Breast epithelium (tissue), 4 donors: ENCODE measurements around the gene BDKRB2. TPM values are rescaled to one million over a fixed set of nuclear protein-coding genes. Genes with fewer than 3 reads are reported as not detected.

Experiments
- DNase-seq, 2 donors: peaks; one replicate each; pipeline ENCODE4 v3.0.0-alpha.2; 2019; ENCODE audit warnings: low spot score in 2 of 2
- H3K27ac ChIP-seq, 2 donors: fragments of 200-600 bp; sonication (generic) in 1 of 2; one replicate each; pipeline ENCODE4 v1.5.1; 2016 to 2019; ENCODE audit warnings: mild to moderate bottlenecking in 1 of 2
- H3K27me3 ChIP-seq, 2 donors: fragments of 200-600 bp; sonication (generic) in 1 of 2; one replicate each; pipeline versions ENCODE4 v1.5.1 to v1.6.0; 2017 to 2019; ENCODE audit warnings: control low read depth in 1 of 2, mild to moderate bottlenecking in 1 of 2
- H3K36me3 ChIP-seq: fragments of 200-600 bp; one replicate; pipeline ENCODE4 v1.5.1; 2019
- H3K4me1 ChIP-seq, 2 donors: fragments of 200-600 bp; sonication (generic); one replicate each; pipeline ENCODE4 v1.5.1; 2016 to 2019; ENCODE audit warnings: control low read depth in 1 of 2
- H3K4me3 ChIP-seq, 3 donors: fragments of 200-600 bp; sonication (generic); 1 replicate in 2 of 3; 2 replicates in 1 of 3; pipeline ENCODE4 v1.5.1; 2016 to 2019; ENCODE audit warnings: mild to moderate bottlenecking in 3 of 3, moderate library complexity in 2 of 3
- H3K9me3 ChIP-seq, 2 donors: fragments of 200-600 bp; sonication (generic) in 1 of 2; one replicate each; pipeline ENCODE4 v1.5.1; 2016 to 2019; ENCODE audit warnings: control low read depth in 1 of 2
- POLR2A ChIP-seq: fragments of 450-650 bp; IDR thresholded peaks from one replicate; pipeline ENCODE4 v1.6.1; 2016; ENCODE audit warnings: antibody characterized with exemption, mild to moderate bottlenecking, moderate library complexity
- POLR2AphosphoS5 ChIP-seq, 3 donors: sonication (generic); formaldehyde crosslinking; IDR thresholded peaks; one replicate each; pipeline ENCODE4 v1.6.1; 2017; ENCODE audit warnings: antibody characterized with exemption in 3 of 3
- intact Hi-C: fragments of 100-400 bp; cut with DNase I; formaldehyde crosslinking; loops from one replicate; pipeline ENCODE4 v1.15.1; 2023; ENCODE audit warnings: low total_unique reads
- total RNA-seq, 3 donors: library from RNA; depleted of rRNA; stranded (reverse); fragments of >200 nt; gene quantifications; one replicate each; pipeline ENCODE4 v1.1.0, GENCODE V29; 2016
- TF ChIP-seq, protein P1 (sequence below), 3 donors: fragments of 450-650 bp; IDR thresholded peaks; one replicate each; pipeline ENCODE4 v1.5.1; 2016 to 2017; ENCODE audit warnings: antibody characterized with exemption in 3 of 3, mild to moderate bottlenecking in 3 of 3, moderate library complexity in 3 of 3

The BDKRB2 gene
- total RNA-seq, 3 donors from 2014 or later = 1.1 to 5.6 (median 4.2) TPM

DNA sequence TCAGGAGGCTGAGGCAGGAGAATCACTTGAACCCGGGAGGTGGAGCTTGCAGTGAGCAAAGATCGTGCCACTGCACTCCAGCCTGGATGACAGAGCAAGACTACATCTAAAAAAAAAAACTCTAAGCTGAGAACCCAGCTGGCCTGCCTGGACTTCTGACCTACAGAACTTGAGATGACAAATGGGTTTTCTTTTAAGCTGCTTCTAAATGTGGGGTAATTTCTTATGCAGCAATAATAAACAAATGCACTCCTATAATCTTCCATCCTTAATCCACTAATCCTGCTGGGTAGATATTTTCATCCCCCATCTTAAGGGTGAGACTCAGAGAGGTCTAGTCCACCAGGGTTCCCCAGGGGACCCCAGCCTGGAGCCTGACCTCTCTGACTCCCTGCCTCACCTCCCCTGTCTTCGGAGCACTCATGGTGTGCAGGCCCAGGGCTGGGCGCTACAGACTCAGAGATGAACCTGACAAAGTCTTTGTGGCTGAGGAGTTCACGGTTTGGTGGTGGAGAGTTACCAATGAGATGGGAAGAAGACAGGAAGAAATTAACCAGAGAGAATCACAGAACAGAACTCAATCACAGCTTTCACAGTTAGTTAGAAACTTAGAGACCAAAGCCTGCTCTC, 39.7 kb upstream of the BDKRB2 start:
- no peak for DNase-seq
- no peaks in the 10 kb centered on the region for H3K4me1 ChIP-seq
- intact Hi-C loops = no loop called here
- H3K36me3 ChIP-seq = no peaks in the 10 kb centered on the region
- no peak for TF ChIP-seq POLR2A
- TF ChIP-seq, protein P1, sequence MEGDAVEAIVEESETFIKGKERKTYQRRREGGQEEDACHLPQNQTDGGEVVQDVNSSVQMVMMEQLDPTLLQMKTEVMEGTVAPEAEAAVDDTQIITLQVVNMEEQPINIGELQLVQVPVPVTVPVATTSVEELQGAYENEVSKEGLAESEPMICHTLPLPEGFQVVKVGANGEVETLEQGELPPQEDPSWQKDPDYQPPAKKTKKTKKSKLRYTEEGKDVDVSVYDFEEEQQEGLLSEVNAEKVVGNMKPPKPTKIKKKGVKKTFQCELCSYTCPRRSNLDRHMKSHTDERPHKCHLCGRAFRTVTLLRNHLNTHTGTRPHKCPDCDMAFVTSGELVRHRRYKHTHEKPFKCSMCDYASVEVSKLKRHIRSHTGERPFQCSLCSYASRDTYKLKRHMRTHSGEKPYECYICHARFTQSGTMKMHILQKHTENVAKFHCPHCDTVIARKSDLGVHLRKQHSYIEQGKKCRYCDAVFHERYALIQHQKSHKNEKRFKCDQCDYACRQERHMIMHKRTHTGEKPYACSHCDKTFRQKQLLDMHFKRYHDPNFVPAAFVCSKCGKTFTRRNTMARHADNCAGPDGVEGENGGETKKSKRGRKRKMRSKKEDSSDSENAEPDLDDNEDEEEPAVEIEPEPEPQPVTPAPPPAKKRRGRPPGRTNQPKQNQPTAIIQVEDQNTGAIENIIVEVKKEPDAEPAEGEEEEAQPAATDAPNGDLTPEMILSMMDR (IDR thresholded peaks at IDR 0.05) = no peak
- TF ChIP-seq POLR2AphosphoS5 (IDR thresholded peaks at IDR 0.05) = no peak
- H3K9me3 ChIP-seq = no peaks in the 10 kb centered on the region
- no peak overlapping the region for H3K27ac ChIP-seq
- H3K4me3 ChIP-seq = no peak overlapping the region
- H3K27me3 ChIP-seq = no peaks in the 10 kb centered on the region

GRCh38 chr14:96165493-96166436, 38.9 kb upstream of the BDKRB2 start:
- no peak for DNase-seq
- TF ChIP-seq POLR2AphosphoS5 (IDR thresholded peaks at IDR 0.05) (no peak), POLR2A (no peak)
- TF ChIP-seq, protein P1 (IDR thresholded peaks at IDR 0.05) = no peak

DNA sequence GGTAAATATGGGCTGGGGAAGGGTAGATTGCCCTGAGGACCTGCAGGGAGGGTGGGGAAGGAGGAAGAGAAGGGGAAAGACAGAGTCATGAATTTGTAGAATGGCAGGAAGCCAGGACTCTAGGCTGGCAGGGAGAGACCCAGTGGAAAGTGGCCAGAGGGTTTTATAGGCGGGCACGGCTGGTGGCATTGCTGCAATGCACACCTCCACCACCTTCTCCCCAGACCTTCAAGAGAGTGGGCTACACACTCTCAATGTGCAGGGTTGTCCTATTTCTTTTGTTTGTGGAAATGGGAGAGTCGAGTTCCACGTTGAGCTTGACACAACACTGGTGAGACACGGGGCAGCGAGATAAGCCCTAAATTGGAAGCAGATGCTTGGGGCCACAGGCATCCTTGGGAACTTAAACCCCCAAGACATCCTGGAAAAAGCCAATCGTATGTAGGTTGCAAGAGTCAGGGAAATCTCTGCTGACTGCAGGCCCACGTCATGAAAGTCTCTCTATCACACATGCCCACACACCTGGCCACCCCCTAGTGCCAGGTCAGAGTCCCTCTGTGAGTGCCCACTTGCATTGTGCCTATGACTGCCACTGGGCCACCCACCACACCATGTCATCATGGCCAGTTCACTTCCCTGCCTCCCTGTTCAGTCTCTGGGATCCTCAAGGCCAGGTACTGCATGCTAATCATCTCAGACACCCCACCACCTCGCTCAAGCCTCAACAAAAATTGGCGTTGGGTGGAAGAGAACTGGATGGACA, 38.0 kb upstream of the BDKRB2 start:
- intact Hi-C loops = no loop called here
- Histone ChIP-seq H3K4me3 (no peak overlapping the region), H3K9me3 (no peaks in the 10 kb centered on the region), H3K27me3 (no peaks in the 10 kb centered on the region), H3K4me1 (no peaks in the 10 kb centered on the region), H3K27ac (peak overlapping the region in 1 of 2 donors; percentile 34), H3K36me3 (no peaks in the 10 kb centered on the region)
- TF ChIP-seq, protein P1 (IDR thresholded peaks at IDR 0.05) = no peak
- no peak for TF ChIP-seq POLR2AphosphoS5 (IDR thresholded peaks at IDR 0.05)
- no peak for TF ChIP-seq POLR2A
- peak in 1 of 2 donors; percentile 13 for DNase-seq

More at GRCh38 chr14:96165493-96166436, 38.9 kb upstream of the BDKRB2 start:
- no peaks in the 10 kb centered on the region for H3K9me3 ChIP-seq
- H3K4me3 ChIP-seq = no peak overlapping the region
- no peaks in the 10 kb centered on the region for H3K36me3 ChIP-seq
- H3K4me1 ChIP-seq = no peaks in the 10 kb centered on the region
- no peaks in the 10 kb centered on the region for H3K27me3 ChIP-seq
- intact Hi-C loops = no loop called here
- no peak overlapping the region for H3K27ac ChIP-seq

DNA sequence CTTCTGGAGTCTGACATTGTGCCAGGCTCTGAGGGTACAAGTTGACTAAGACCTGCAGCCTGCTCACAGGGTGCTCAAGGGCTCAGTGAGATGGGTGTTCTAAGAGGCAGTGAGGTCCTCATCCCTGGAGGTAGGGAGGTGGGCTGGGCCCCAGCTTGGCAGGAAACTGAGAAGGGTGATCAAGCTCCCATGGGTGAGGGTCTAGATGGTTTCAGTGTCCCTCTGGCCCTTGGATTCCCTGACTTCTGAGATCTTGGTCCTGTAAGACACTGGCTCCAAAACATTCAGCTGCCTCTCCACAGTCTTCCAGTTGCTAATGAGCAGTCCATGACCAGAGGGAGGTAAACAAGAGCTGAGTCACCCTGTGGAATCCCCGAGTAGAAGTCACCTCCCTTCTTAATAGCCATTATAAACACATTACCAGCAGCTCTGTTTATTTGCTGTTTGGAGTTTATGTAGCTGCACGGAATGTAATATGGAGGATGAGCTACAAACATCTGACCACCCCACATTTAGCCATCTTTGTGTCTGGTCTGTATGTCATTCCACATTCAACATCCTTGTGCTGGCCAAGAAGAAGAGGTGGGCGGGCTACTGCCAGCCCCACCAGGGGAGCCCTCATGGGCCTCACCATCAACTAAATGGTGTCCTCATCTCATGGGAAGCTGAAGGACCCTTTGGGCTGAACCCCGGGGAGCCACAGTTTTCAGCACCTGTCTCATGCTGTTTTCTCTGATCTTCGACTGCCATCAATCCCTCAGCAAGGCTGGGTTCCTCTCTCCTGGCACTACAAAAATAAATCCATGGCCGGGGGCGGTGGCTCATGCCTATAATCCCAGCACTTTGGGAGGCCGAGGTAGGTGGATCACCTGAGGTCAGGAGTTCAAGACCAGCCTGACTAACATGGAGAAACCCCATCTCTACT, 37.2 kb upstream of the BDKRB2 start:
- intact Hi-C loops = no loop called here
- Histone ChIP-seq H3K27ac (peak overlapping the region in 1 of 2 donors; percentile 34), H3K9me3 (no peaks in the 10 kb centered on the region)

More for the DNA sequence above, 37.2 kb upstream of the BDKRB2 start:
- DNase-seq = peak in 1 of 2 donors; percentile 13
- Histone ChIP-seq H3K4me1 (no peaks in the 10 kb centered on the region), H3K36me3 (no peaks in the 10 kb centered on the region), H3K27me3 (no peaks in the 10 kb centered on the region), H3K4me3 (no peak overlapping the region)
- TF ChIP-seq POLR2A = no peak
- TF ChIP-seq POLR2AphosphoS5 (IDR thresholded peaks at IDR 0.05) = no peak
- TF ChIP-seq, protein P1 (IDR thresholded peaks at IDR 0.05) = no peak
